HepG2 (cell line): ENCODE measurements around the gene ANXA6. TPM values are rescaled to one million over a fixed set of nuclear protein-coding genes. Genes with fewer than 3 reads are reported as not detected.

Source experiments
- ATAC-seq: fragments of 200-7000 bp; cut with Tn5 transposase; 3 replicates; pipeline ENCODE4 v1.9.1; 2020; ENCODE audit warnings: mild to moderate bottlenecking, moderate library complexity
- BruUV-seq: library from RNA; stranded (reverse); fragments of 400-500 nt; replicated peaks from 2 replicates; lab custom pipeline; 2021; lab: Mats Ljungman, UMichigan
- CTCF ChIA-PET: fragments of 300-600 bp; formaldehyde crosslinking; extraction: SDS; loops from one replicate; lab custom pipeline; 2021; ENCODE audit warnings: low total read pairs, inconsistent platforms, low intra/inter-chr PET ratio; lab: Yijun Ruan, JAX
- POLR2A ChIA-PET: fragments of 350-600 bp; sonication (Branson Sonifier 250); formaldehyde crosslinking; loops from one replicate; lab custom pipeline; 2020; ENCODE audit warnings: antibody characterized with exemption, inconsistent platforms; lab: Yijun Ruan, JAX
- DNase-seq: peaks from one replicate; pipeline ENCODE4 v3.0.0-alpha.2; 2015; ENCODE audit warnings: low spot score
- FAIRE-seq: peaks from 3 replicates; lab custom pipeline; 2011; peaks lifted over from hg19 to GRCh38; lab: Jason Lieb, UNC
- H2AFZ ChIP-seq: one replicate; pipeline ENCODE4 v1.6.1; 2011; ENCODE audit warnings: low read length, inconsistent platforms
- H3K27ac ChIP-seq: fragments of 300-600 bp; 3 replicates; pipeline ENCODE4 v1.8.0; 2011; ENCODE audit warnings: mixed run types, mild to moderate bottlenecking, mixed read lengths, low read length, inconsistent platforms; ENCODE audit not compliant: insufficient read depth; ENCODE audit errors: extremely low read length
- H3K27me3 ChIP-seq, 2 experiments: fragments of 200-600 bp in 1 of 2; 2 replicates in 1 of 2; 3 replicates in 1 of 2; pipeline versions ENCODE4 v1.6.0 to v1.8.0; 2011; ENCODE audit warnings: low read length in 2 of 2, mild to moderate bottlenecking in 2 of 2, moderate library complexity in 2 of 2, inconsistent platforms in 1 of 2; ENCODE audit not compliant: insufficient read depth in 2 of 2, control insufficient read depth in 1 of 2
- H3K36me3 ChIP-seq, 2 experiments: fragments of 200-600 bp in 1 of 2; replicated peaks in 1 of 2; 2 replicates in 1 of 2; 3 replicates in 1 of 2; pipeline versions ENCODE4 v1.5.1 to v1.8.0; 2011; ENCODE audit warnings: low read length in 2 of 2, inconsistent platforms in 1 of 2; ENCODE audit not compliant: insufficient read depth in 2 of 2, control insufficient read depth in 1 of 2
- H3K4me1 ChIP-seq: 2 replicates; pipeline ENCODE4 v1.5.1; 2012; ENCODE audit warnings: low read length, inconsistent platforms; ENCODE audit not compliant: insufficient read depth
- H3K4me2 ChIP-seq: 2 replicates; pipeline ENCODE4 v1.6.0; 2011; ENCODE audit warnings: low read depth, low read length, inconsistent platforms
- H3K4me3 ChIP-seq, 3 experiments: fragments of 200-600 bp in 1 of 3; sonication (generic), shearing (Covaris generic) in 1 of 3; replicated peaks in 1 of 3; 2 replicates each; pipeline ENCODE4 v1.5.1; 2011 to 2016; ENCODE audit warnings: low read length in 3 of 3, inconsistent platforms in 2 of 3, low read depth in 2 of 3, mild to moderate bottlenecking in 2 of 3, control low read depth in 1 of 3, mixed read lengths in 1 of 3; ENCODE audit not compliant: insufficient read depth in 1 of 3
- H3K79me2 ChIP-seq: one replicate; pipeline ENCODE4 v1.6.1; 2011; ENCODE audit warnings: low read length, inconsistent platforms; ENCODE audit not compliant: insufficient read depth
- H3K9ac ChIP-seq: 2 replicates; pipeline ENCODE4 v1.6.0; 2011; ENCODE audit warnings: mild to moderate bottlenecking, low read depth, low read length, inconsistent platforms; ENCODE audit not compliant: insufficient read depth
- H3K9me3 ChIP-seq: 2 replicates; pipeline ENCODE4 v1.5.1; 2012; ENCODE audit warnings: mild to moderate bottlenecking, low read length
- H4K20me1 ChIP-seq: 2 replicates; pipeline ENCODE4 v1.6.0; 2011; ENCODE audit warnings: inconsistent platforms, mild to moderate bottlenecking, low read length, moderate library complexity; ENCODE audit not compliant: insufficient read depth
- ATM ChIP-seq: fragments of 450-650 bp; IDR thresholded peaks from 2 replicates; pipeline ENCODE4 v1.7.1; 2017; ENCODE audit warnings: mild to moderate bottlenecking, borderline replicate concordance
- CEBPG ChIP-seq: IDR thresholded peaks from 2 replicates; pipeline ENCODE4 v1.6.1; 2016
- DPF2 ChIP-seq: sonication (generic); formaldehyde crosslinking; IDR thresholded peaks from 2 replicates; pipeline ENCODE4 v1.4.0; 2020; ENCODE audit warnings: mild to moderate bottlenecking, low read depth, missing genetic modification reagents, borderline replicate concordance
- GATA4 ChIP-seq: sonication (generic); IDR thresholded peaks from 2 replicates; pipeline ENCODE4 v1.6.1; 2016; ENCODE audit warnings: antibody characterized with exemption, low read depth, borderline replicate concordance
- GLMP ChIP-seq: sonication (generic); formaldehyde crosslinking; IDR thresholded peaks from 2 replicates; pipeline ENCODE4 v1.9.0; 2021; ENCODE audit warnings: missing genetic modification reagents, mild to moderate bottlenecking, borderline replicate concordance
- GPN1 ChIP-seq: sonication (generic); formaldehyde crosslinking; IDR thresholded peaks from 2 replicates; pipeline ENCODE4 v1.5.1; 2020; ENCODE audit warnings: missing genetic modification reagents, borderline replicate concordance
- HIVEP1 ChIP-seq: sonication (generic); formaldehyde crosslinking; IDR thresholded peaks from 2 replicates; pipeline ENCODE4 v1.4.0; 2020; ENCODE audit warnings: mild to moderate bottlenecking, missing genetic modification reagents
- JDP2 ChIP-seq: sonication (generic); formaldehyde crosslinking; IDR thresholded peaks from 2 replicates; pipeline ENCODE4 v1.8.1; 2022; ENCODE audit warnings: missing genetic modification reagents, borderline replicate concordance
- KLF11 ChIP-seq: IDR thresholded peaks from 2 replicates; pipeline ENCODE4 v1.6.1; 2016; ENCODE audit warnings: missing compliant biosample characterization
- XBP1 ChIP-seq: sonication (generic); formaldehyde crosslinking; IDR thresholded peaks from 2 replicates; pipeline ENCODE4 v1.5.0; 2020; ENCODE audit warnings: missing genetic modification reagents
- ZBTB21 ChIP-seq: sonication (generic); formaldehyde crosslinking; IDR thresholded peaks from 2 replicates; pipeline ENCODE4 v1.4.0; 2020; ENCODE audit warnings: missing genetic modification reagents
- ZFP36L2 ChIP-seq: sonication (generic); formaldehyde crosslinking; IDR thresholded peaks from 2 replicates; pipeline ENCODE4 v1.4.0; 2020; ENCODE audit warnings: missing genetic modification reagents
- ZNF124 ChIP-seq: sonication (generic); formaldehyde crosslinking; IDR thresholded peaks from 2 replicates; pipeline ENCODE4 v1.4.0; 2020; ENCODE audit warnings: missing genetic modification reagents
- ZNF333 ChIP-seq: sonication (generic); formaldehyde crosslinking; IDR thresholded peaks from 2 replicates; pipeline ENCODE4 v1.4.0; 2020; ENCODE audit warnings: mild to moderate bottlenecking, missing genetic modification reagents, borderline replicate concordance
- ZNF460 ChIP-seq: sonication (generic); formaldehyde crosslinking; IDR thresholded peaks from 2 replicates; pipeline ENCODE4 v1.5.1; 2020; ENCODE audit warnings: missing genetic modification reagents, mild to moderate bottlenecking, borderline replicate concordance
- ZNF558 ChIP-seq: sonication (generic); formaldehyde crosslinking; IDR thresholded peaks from 2 replicates; pipeline ENCODE4 v1.9.0; 2022; ENCODE audit warnings: mild to moderate bottlenecking, missing genetic modification reagents, borderline replicate concordance
- ZNF780A ChIP-seq: sonication (generic); formaldehyde crosslinking; IDR thresholded peaks from 2 replicates; pipeline ENCODE4 v1.8.0; 2022; ENCODE audit warnings: mild to moderate bottlenecking, missing genetic modification reagents, moderate library complexity
- ZNF839 ChIP-seq: sonication (generic); formaldehyde crosslinking; IDR thresholded peaks from 2 replicates; pipeline ENCODE4 v1.4.0; 2020; ENCODE audit warnings: missing genetic modification reagents, mild to moderate bottlenecking, borderline replicate concordance
- WGBS: methylation state at CpG from one replicate; pipeline ENCODE4 v1.1.6; 2017; ENCODE audit warnings: low lambda C conversion rate; 5-methylcytosine and 5-hydroxymethylcytosine counted together
- in situ Hi-C: cut with HindIII; loops from 2 replicates; pipeline ENCODE4 v1.10.0; 2017; ENCODE audit warnings: low pct_unique_long_range_greater_than_20kb; ENCODE audit not compliant: extremely low pct_ligation_motif_present
- intact Hi-C: fragments of 100-400 bp; cut with micrococcal nuclease; formaldehyde crosslinking; loops from one replicate; pipeline ENCODE4 v1.10.0; 2022; ENCODE audit not compliant: unreplicated experiment
- polyA plus RNA-seq, 8 experiments: library from polyadenylated mRNA; depleted of rRNA in 3 of 8; stranded (reverse) in 7 of 8; unstranded in 1 of 8; fragments of >200 nt; fragmentation: Illumina TruSeq in 4 of 8; extraction: Trizol in 4 of 8; gene quantifications; 2 replicates each; pipeline versions ENCODE4 v1.2.1 to v1.2.3, GENCODE V29; 2011 to 2016; ENCODE audit warnings: low read depth in 4 of 8, missing spikeins in 1 of 8, mixed read lengths in 1 of 8; ENCODE audit not compliant: insufficient read depth in 1 of 8
- total RNA-seq, 5 experiments: library from RNA; depleted of rRNA; stranded (reverse); fragments of >200 nt; fragmentation: Illumina TruSeq; extraction: Trizol; gene quantifications; 2 replicates each; pipeline ENCODE4 v1.2.3, GENCODE V29; 2016; ENCODE audit warnings: low read depth in 1 of 5

ANXA6 gene
- total and polyA plus RNA-seq, 2 of the 13 experiments (the other 11 are each of a cell fraction or from before 2014, with no cell fraction given) = 103 to 125 TPM

- intact Hi-C loops (no loop called here), in situ Hi-C loops (no loop called here)
- H3K9ac ChIP-seq = no peak overlapping the region
- DNase-seq (no peak), ATAC-seq (no peak), FAIRE-seq (no peak)
- H3K27me3 ChIP-seq = no peaks in the 10 kb centered on the region
- peaks cover 95% of the 10 kb centered on the region for H3K79me2 ChIP-seq
- no peak overlapping the region for H3K4me3 ChIP-seq
- TF ChIP-seq DPF2 (CRISPR knock-in tag) = no peak
- TF ChIP-seq ZBTB21 (CRISPR knock-in tag) = no peak
- TF ChIP-seq ZNF333 (CRISPR knock-in tag) = no peak
- no peak for TF ChIP-seq ZNF460 (CRISPR knock-in tag)
- TF ChIP-seq XBP1 = no peak
- TF ChIP-seq KLF11 (CRISPR knock-in tag) = no peak
- no peak for TF ChIP-seq ZNF839 (CRISPR knock-in tag)
- TF ChIP-seq HIVEP1 (CRISPR knock-in tag) = no peak
- no peak for TF ChIP-seq GATA4
- no peak for TF ChIP-seq JDP2
- no peak for TF ChIP-seq ZNF558 (CRISPR knock-in tag)
- TF ChIP-seq ZNF124 (CRISPR knock-in tag) = no peak
- no peak for TF ChIP-seq CEBPG (CRISPR knock-in tag)
- no peak for TF ChIP-seq ZNF780A (CRISPR knock-in tag)
- TF ChIP-seq ZFP36L2 (CRISPR knock-in tag) = no peak
- no peak for TF ChIP-seq GLMP (CRISPR knock-in tag)
- no peak for TF ChIP-seq ATM
- no peak for TF ChIP-seq GPN1 (CRISPR knock-in tag)
- H3K9me3 ChIP-seq = no peaks in the 10 kb centered on the region
- H2AFZ ChIP-seq = no peak overlapping the region
- peaks cover 60% of the 10 kb centered on the region for H3K4me1 ChIP-seq
- BruUV-seq = no TSS peak
- 100% methylated on average over 2 of the region's 2 CpGs for WGBS
- H3K36me3 ChIP-seq = peaks cover 8 to 30% of the 10 kb centered on the region in 2 experiments
- CTCF ChIA-PET = no interaction called here
- H4K20me1 ChIP-seq = peaks cover 52% of the 10 kb centered on the region
- H3K4me2 ChIP-seq = no peak overlapping the region
- no peak overlapping the region for H3K27ac ChIP-seq
- POLR2A ChIA-PET = no interaction called here
These were observed 83.0 kb downstream of the ANXA6 start for GRCh38 chr5:151074557-151074956.
